Activated CD8-positive, alpha-beta memory T cell treated with anti-CD3 and anti-CD28 coated beads for 48 hours (primary cell): Measurements from ENCODE around the gene ZNF280D.

ENCODE experiments used
- DNase-seq, 3 experiments: peaks; one replicate each; pipeline ENCODE4 v3.0.0-alpha.2; 2020; ENCODE audit warnings: low read depth in 2 of 3, low spot score in 2 of 3

ZNF280D gene

GRCh38 chr15:56653787-56654186 is 79.5 kb downstream of the ZNF280D start:
- no peak for DNase-seq

DNA sequence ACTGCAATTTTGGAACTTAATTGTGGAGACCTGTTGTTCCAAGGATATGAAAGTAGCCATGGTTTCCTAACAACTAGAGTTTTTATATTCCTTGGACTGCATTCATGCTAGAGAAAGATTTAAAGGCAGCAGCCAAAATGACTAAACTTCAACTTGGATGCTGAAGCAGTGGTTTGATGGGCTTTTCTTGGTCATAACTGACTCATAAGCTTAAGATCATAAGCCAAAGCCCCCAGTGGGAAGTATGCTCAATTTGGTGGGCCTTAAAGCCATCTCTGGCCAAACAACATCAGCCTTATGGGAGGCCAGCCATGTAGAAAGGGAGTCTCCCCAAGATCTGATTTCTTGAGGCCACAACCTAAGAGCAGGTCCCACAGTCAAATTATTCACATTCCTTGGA is 80.2 kb downstream of the ZNF280D start:
- DNase-seq: no peak

DNA sequence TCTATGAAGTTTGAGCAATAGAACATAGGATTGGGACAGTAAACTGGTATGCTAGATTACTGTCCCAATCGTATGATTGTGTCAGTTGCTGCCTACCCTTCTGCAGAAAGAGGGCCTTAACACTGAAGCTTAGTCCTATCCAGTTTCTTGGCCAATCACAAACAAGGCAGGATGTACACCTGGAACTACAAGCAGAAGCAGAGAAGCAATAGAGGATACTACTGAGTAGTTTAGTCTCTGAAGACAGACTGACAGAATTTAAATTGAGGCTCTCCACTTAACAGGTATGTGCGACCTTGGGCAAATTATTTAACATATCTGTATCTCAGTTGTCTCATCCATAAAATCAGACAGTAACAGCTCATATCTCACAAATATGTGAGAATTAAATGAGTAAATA is 85.0 kb downstream of the ZNF280D start:
- no peak for DNase-seq

DNA sequence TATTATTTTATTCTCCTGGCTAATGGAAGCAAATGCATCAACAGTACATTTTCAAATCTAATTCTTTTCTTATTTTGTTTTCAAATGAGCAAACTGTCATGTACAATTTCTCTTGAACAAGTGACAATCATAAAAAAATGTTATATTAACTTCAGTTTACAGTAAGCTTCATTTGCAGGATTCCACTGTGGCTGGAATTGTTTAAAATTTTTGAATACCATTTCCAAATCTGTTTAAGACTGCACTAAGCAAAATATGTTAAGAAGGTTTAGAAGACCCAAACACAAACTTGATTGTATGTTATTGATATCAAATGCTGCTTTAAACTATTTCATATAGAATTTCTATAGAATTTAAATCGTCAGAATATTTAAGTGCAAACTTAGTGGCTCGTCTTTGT is 92.8 kb downstream of the ZNF280D start:
- DNase-seq: no peak

GRCh38 chr15:56640127-56640526 is 93.2 kb downstream of the ZNF280D start:
- DNase-seq: no peak

DNA sequence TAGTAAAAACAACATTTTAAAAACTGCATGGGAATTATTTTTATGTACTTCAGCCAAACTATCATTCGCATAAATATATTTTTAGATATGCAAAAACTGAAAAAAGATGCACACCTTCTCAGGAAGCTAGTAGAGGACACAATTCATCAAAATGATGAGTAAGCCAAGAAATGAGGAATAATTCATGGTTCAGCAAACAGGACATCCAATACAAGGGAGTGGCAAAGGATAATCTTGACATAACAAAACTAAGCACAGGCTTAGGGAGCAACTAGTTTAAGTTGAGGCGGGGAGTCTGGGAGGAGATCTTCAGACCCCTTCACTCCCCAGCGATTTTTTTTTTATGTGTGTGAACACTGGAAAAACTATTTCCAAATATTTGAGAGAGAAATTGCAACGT is 93.7 kb downstream of the ZNF280D start:
- no peak for DNase-seq

DNA sequence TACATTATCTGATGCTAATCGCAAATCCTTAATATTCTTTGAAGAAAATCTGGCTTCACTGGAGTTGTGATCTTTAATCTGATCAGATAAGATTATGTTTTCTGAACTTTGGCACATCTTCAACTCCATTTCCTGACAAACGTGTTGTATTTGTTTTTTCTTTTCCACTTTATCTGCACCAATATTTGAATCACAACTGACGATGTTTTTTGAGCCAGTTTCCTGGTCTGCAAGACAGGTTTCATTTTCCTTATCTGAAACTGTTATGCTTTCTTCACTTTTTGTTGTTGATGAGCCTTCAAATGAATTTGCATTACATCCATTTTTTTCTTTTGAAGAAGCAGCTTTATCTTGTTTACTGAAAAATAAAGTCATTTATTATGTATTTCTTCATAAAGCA is 101.5 kb downstream of the ZNF280D start:
- no peak for DNase-seq

GRCh38 chr15:56628893-56629532 is 104.3 kb downstream of the ZNF280D start:
- DNase-seq: no peak

DNA sequence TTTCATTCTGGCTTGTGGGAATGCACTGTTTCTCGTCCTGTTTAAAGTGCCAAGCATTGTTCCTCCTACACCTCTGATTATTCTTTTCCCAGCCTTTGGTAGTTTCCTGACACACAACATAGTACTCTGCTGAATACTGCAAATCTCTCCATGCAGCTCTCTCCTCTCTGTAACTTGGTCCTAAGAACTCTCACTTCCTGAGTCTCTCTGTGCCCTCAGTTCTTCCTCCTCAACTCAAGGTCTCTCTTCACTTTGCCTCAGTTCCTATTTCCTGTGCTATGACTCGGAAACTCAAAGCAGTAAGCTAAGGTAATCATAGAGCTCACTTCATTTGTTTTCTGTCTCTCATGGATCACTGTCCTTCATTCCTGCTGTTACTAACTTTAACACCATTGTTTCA is 113.4 kb downstream of the ZNF280D start:
- no peak for DNase-seq

GRCh38 chr15:56617628-56618027 is 115.7 kb downstream of the ZNF280D start:
- DNase-seq: no peak

GRCh38 chr15:56616551-56616950 is 116.8 kb downstream of the ZNF280D start:
- no peak for DNase-seq

GRCh38 chr15:56613811-56614210 is 119.5 kb downstream of the ZNF280D start:
- DNase-seq: no peak

GRCh38 chr15:56608993-56609392 is 124.3 kb downstream of the ZNF280D start:
- no peak for DNase-seq

GRCh38 chr15:56608140-56608778 is 125.0 kb downstream of the ZNF280D start:
- DNase-seq: no peak

DNA sequence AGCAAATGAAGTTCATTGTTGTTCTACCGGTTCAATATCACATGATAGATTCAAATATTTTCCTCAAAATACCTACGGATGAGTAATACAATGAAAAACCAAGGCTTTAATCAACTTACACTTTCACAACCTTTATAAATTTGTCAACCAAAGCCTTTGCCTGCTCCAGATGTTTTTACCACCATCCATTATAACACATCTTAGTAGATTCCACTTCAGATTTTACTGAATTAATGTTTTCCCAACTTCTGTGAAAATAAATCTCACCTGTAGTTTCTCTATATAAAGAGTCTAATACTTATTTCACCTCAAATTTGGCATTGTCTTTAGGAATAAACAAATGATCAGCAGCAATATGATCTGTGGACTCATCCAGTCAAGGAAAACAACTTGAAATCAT is 131.1 kb downstream of the ZNF280D start:
- no peak for DNase-seq

DNA sequence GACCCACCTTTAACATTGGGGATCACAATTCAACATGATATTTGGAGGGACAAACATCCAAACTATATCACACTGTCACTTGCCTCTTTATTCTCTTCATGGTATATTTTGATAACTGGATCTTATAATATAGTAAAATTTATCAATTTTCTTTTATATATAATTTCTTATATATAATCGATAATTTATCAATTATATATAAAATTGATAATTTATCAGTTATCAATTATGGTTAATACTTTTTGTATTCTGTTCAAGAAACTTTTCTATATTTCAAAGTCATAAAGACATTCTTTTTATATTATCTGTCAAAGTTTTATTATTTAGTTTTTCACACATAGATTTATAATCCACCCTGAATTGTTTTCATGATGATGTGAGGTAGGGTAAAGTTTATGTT is 132.9 kb downstream of the ZNF280D start:
- no peak for DNase-seq

DNA sequence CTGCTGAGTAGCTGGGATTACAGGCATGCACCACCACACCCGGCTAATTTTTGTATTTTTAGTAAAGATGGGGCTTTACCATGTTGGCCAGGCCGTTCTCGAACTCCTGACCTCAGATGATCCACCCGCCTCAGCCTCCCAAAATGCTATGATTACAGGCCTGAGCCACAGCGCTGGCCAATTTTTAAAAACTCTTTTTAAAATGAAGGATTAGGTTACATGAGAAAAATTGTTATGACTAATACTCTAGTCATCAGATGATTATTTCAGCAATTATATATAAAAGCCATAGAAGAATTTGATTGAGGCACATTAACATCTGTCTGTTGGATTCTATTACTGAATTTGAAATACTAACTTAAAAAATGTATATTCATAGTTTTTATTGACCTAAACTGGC is 134.3 kb downstream of the ZNF280D start:
- no peak for DNase-seq

- no peak for DNase-seq
These were observed 145.6 kb downstream of the ZNF280D start for GRCh38 chr15:56587686-56588085.

DNA sequence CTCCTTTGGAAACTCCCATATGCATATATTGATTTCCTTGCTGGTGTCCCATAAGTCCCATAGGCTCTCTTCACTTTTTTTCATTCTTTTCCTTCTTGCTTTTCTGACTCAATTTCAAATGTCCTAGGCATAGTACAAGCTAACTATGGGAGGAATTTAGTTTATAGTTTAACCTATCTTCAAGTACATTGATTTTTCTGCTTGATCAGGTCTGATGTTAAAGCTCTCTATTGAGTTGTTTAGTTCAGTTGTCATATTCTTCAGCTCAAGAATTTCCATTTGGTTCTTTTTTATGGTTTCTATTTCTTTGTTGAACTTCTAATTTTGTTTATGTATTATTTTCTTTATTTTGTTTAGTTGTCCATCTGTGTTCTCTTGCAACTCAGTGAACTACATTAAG is 147.1 kb downstream of the ZNF280D start:
- no peak for DNase-seq

GRCh38 chr15:56582785-56583184 is 150.5 kb downstream of the ZNF280D start:
- DNase-seq: no peak
